ENCODE data around the gene MRPL43. TPM values are rescaled to one million over a fixed set of nuclear protein-coding genes. Genes with fewer than 3 reads are reported as not detected.

The MRPL43 gene
- total and polyA plus RNA-seq, 9 donors = 56.6 to 126 (median 83.3) TPM

- intact Hi-C loops (cut with DNase I) = loop anchor here in 1 of 4 donors (5.0 kb wide), 1 partner anchor 65 kb away; the partner anchor contains the start of gene KAZALD1
- WGBS, 3 donors = 6 to 10% (median 7%) methylated on average over 30 to 46 of the region's 46 CpGs
- peak in 4 of 5 donors; percentile 36 to 71 (median 62) for DNase-seq
- Histone ChIP-seq H3K4me1 (ENCODE audit: insufficient read depth) (peaks cover 8% of the 10 kb centered on the region), H3K36me3 (no peaks in the 10 kb centered on the region), H3K4me3 (peak overlapping the region; percentile 93), H3K9me3 (no peaks in the 10 kb centered on the region), H3K27ac (peak overlapping the region; percentile 99 to 100), H3K27me3 (no peaks in the 10 kb centered on the region)
- no peak for TF ChIP-seq CTCF (IDR thresholded peaks at IDR 0.05)
These were observed 9.5 kb upstream of the MRPL43 start for GRCh38 chr10:100996678-100997359.

GRCh38 chr10:100995181-100995580 lies 7.9 kb upstream of the MRPL43 start:
- no peaks in the 10 kb centered on the region for H3K36me3 ChIP-seq
- 45 to 52% (median 49%) methylated on average over 6 of the region's 6 CpGs for WGBS, 3 donors
- intact Hi-C loops (cut with DNase I) = loop anchor here (2.0 to 5.0 kb wide), 2 partner anchors 18 to 67 kb away; partner anchors contain the start of gene KAZALD1 (in 1 of the 4)
- H3K27me3 ChIP-seq = no peaks in the 10 kb centered on the region
- no peaks in the 10 kb centered on the region for H3K9me3 ChIP-seq
- no peak overlapping the region for H3K27ac ChIP-seq
- peak in 1 of 5 donors; percentile 26 for DNase-seq
- no peak for TF ChIP-seq POLR2A (IDR thresholded peaks at IDR 0.05)
- TF ChIP-seq CTCF (IDR thresholded peaks at IDR 0.05) = no peak
- TF ChIP-seq EP300 (IDR thresholded peaks at IDR 0.05) = no peak
- no peak overlapping the region for H3K4me3 ChIP-seq
- H3K4me1 ChIP-seq (ENCODE audit: insufficient read depth) = peaks cover 6% of the 10 kb centered on the region

DNA sequence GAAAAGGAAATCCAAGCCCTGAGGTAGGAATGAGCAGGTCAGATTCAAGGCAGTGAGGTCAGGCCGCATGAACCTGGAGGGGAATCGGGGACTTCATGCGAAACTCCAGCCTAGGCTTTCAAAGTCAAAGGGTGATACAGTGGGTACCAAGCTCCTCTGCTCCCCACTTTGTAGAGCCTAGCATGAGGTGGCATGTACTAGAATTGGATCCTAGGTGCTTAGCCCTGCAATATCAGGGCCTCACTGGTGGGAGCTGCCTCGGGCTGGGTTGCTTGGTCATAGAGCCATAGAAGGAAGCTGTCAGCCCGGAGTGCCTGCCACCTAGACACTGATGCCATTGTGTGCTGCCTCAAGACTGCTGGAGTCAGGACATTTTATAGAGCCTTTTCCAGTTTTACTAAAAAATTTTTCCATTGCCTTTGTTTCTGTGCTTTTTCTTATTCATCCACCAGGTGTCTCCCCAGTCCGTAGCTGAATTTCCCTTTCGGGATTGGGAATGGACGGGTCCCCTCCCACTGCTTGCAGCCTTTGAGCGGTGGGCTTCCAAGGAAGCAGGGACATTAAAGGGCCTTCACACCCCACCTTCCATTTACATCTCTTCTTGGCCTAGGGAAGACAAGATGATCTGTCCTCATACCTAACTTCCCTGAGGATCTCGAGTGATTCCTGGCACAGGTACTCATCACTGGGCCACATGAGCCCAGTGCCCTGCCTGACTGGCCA lies 6.8 kb upstream of the MRPL43 start:
- Histone ChIP-seq H3K4me1 (ENCODE audit: insufficient read depth) (peaks cover 10% of the 10 kb centered on the region), H3K9me3 (no peaks in the 10 kb centered on the region), H3K27ac (no peak overlapping the region), H3K4me3 (no peak overlapping the region), H3K36me3 (no peaks in the 10 kb centered on the region), H3K27me3 (no peaks in the 10 kb centered on the region)
- TF ChIP-seq CTCF (IDR thresholded peaks at IDR 0.05) (peak; percentile 33 to 75 (median 54)), POLR2A (IDR thresholded peaks at IDR 0.05) (no peak)
- 43 to 52% (median 45%) methylated on average over 10 of the region's 10 CpGs for whole genome bisulfite sequencing, 3 donors
- peak in 1 of 5 donors; percentile 37 for DNase-seq
- intact Hi-C loops (cut with DNase I) = loop anchor here (2.0 kb wide), 1 partner anchor 19 kb away; no protein-coding TSS in a partner anchor

- H3K4me1 ChIP-seq (ENCODE audit: insufficient read depth) = peaks cover 19% of the 10 kb centered on the region
- TF ChIP-seq CTCF (IDR thresholded peaks at IDR 0.05) (no peak), EP300 (IDR thresholded peaks at IDR 0.05) (no peak), POLR2A (IDR thresholded peaks at IDR 0.05) (no peak)
- no peak overlapping the region for H3K27ac ChIP-seq
- 58 to 86% (median 68%) methylated on average over 21 of the region's 21 CpGs for WGBS, 3 donors
- no peaks in the 10 kb centered on the region for H3K36me3 ChIP-seq
- intact Hi-C loops (cut with DNase I) = no loop called here
- no peaks in the 10 kb centered on the region for H3K9me3 ChIP-seq
- H3K4me3 ChIP-seq = no peak overlapping the region
- DNase-seq = no peak
- H3K27me3 ChIP-seq = no peaks in the 10 kb centered on the region
These were observed 1.8 kb upstream of the MRPL43 start for GRCh38 chr10:100989088-100989487.

All from ovary (tissue), 9 donors.